Measurements from ENCODE around the gene COL28A1. TPM values are rescaled to one million over a fixed set of nuclear protein-coding genes. Genes with fewer than 3 reads are reported as not detected.

The COL28A1 gene
- polyA plus RNA-seq, 1 donor (not counting 4 experiments of a cell fraction or from before 2014, with no cell fraction given) = 0.13 TPM

DNA sequence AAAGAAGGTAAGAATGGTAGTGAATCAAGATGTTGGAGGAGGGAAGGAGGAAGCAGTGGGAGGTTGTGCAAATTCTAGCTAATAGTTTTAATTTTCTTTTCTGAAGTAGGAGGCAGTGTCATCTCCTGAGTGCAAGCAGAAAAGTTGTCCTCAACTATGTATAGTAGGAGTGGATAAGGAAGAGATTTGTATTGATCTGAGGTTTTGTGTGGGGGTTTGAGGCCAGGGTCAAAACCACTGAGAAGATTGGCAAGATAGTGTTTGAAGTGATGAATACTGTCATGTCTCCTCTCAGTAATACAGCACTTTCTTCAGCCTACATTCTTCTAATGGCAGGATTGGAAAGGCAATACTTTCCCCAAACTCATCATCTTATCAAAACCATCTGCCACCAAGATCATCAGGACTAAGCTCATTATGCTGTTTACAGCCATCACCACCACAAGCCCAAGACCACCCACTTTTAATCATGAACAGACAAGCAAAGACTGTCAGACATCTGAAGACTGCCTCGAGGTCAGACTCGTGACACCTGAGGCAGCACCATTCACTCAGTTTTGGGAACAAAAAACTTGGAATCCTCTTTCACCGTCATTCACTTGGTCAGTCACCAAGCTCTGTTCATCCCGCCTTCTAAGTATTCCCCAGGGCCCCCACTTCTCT lies 29.5 kb upstream of the COL28A1 start:
- no peak overlapping the region for H3K9ac ChIP-seq (ENCODE audit: control insufficient read depth, extremely low read depth, insufficient read depth, low read length)
- peaks cover 27% of the 10 kb centered on the region for H3K79me2 ChIP-seq (ENCODE audit: control insufficient read depth, insufficient read depth, low read length)
- no peak for FAIRE-seq
- TF ChIP-seq, protein P1, sequence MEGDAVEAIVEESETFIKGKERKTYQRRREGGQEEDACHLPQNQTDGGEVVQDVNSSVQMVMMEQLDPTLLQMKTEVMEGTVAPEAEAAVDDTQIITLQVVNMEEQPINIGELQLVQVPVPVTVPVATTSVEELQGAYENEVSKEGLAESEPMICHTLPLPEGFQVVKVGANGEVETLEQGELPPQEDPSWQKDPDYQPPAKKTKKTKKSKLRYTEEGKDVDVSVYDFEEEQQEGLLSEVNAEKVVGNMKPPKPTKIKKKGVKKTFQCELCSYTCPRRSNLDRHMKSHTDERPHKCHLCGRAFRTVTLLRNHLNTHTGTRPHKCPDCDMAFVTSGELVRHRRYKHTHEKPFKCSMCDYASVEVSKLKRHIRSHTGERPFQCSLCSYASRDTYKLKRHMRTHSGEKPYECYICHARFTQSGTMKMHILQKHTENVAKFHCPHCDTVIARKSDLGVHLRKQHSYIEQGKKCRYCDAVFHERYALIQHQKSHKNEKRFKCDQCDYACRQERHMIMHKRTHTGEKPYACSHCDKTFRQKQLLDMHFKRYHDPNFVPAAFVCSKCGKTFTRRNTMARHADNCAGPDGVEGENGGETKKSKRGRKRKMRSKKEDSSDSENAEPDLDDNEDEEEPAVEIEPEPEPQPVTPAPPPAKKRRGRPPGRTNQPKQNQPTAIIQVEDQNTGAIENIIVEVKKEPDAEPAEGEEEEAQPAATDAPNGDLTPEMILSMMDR (optimal IDR thresholded peaks at IDR 0.05 in 1 of 3, IDR thresholded peaks at IDR 0.05 in 1 of 3, conservative IDR thresholded peaks at IDR 0.05 in 1 of 3; ENCODE audit: extremely low read depth in 1 of 3, insufficient read depth in 2 of 3, low read length in 3 of 3) = no peak
- no peak for TF ChIP-seq EZH2 (IDR thresholded peaks at IDR 0.05; ENCODE audit: low read length)
- H3K27me3 ChIP-seq (ENCODE audit: control insufficient read depth, extremely low read depth, insufficient read depth, low read length) = no peaks in the 10 kb centered on the region
- H3K4me2 ChIP-seq (ENCODE audit: control insufficient read depth, extremely low read depth, insufficient read depth, low read depth, low read length) = peak overlapping the region; percentile 88
- H2AFZ ChIP-seq (ENCODE audit: control insufficient read depth, low read length) = no peak overlapping the region
- dilution Hi-C loops (cut with MboI; ENCODE audit: extremely low pct_ligation_motif_present, low sequenced_read_pairs) = no loop called here
- H4K20me1 ChIP-seq (ENCODE audit: control insufficient read depth, extremely low read depth, insufficient read depth, low read length) = no peaks in the 10 kb centered on the region
- no peaks in the 10 kb centered on the region for H3K9me1 ChIP-seq (ENCODE audit: control insufficient read depth, extremely low read depth, insufficient read depth, low read length)
- H3K4me3 ChIP-seq (ENCODE audit: control insufficient read depth in 2 of 3, extremely low read depth in 1 of 3, insufficient read depth in 2 of 3, low read depth in 1 of 3, low read length in 3 of 3) = no peak overlapping the region
- DNase-seq (ENCODE audit: low read depth, low spot score) = no peak
- peaks cover 49% of the 10 kb centered on the region for H3K4me1 ChIP-seq (ENCODE audit: control insufficient read depth, extremely low read depth, insufficient read depth, low read length)
- no peaks in the 10 kb centered on the region for H3K36me3 ChIP-seq (ENCODE audit: control insufficient read depth in 2 of 2, extremely low read depth in 1 of 2, insufficient read depth in 2 of 2, low read length in 2 of 2)
- no peak overlapping the region for H3K27ac ChIP-seq (ENCODE audit: control insufficient read depth, insufficient read depth, low read length)
- H3K9me3 ChIP-seq (ENCODE audit: control insufficient read depth, low read depth, low read length) = no peaks in the 10 kb centered on the region

DNA sequence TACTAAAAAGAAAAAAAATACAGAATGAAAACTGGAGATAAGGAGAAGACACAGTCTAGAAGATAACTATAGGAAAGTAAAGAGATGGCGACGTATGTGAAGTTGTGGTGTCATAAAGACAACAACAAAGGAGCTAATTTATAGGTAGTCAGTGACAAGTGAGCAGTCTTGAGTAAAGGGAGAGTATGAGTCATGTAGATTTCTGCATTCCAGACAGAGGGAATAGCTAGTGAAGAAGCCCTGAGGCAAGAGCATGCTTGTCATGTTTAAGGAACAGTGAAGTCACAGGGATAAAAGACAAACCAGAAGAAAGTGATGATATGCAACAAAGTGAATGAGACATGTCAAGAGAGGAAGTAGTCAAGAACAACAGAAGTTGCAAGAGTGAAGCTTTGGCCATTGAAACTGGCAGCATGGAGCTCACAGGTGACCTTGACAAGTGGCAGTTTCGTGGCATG lies 28.7 kb upstream of the COL28A1 start:
- H3K9ac ChIP-seq (ENCODE audit: control insufficient read depth, extremely low read depth, insufficient read depth, low read length) = no peak overlapping the region
- no peaks in the 10 kb centered on the region for H3K27me3 ChIP-seq (ENCODE audit: control insufficient read depth, extremely low read depth, insufficient read depth, low read length)
- H3K4me2 ChIP-seq (ENCODE audit: control insufficient read depth, extremely low read depth, insufficient read depth, low read depth, low read length) = peak overlapping the region; percentile 27
- H3K36me3 ChIP-seq (ENCODE audit: control insufficient read depth in 2 of 2, extremely low read depth in 1 of 2, insufficient read depth in 2 of 2, low read length in 2 of 2) = no peaks in the 10 kb centered on the region
- H2AFZ ChIP-seq (ENCODE audit: control insufficient read depth, low read length) = no peak overlapping the region
- peaks cover 19% of the 10 kb centered on the region for H3K79me2 ChIP-seq (ENCODE audit: control insufficient read depth, insufficient read depth, low read length)
- no peak overlapping the region for H3K4me3 ChIP-seq (ENCODE audit: control insufficient read depth in 2 of 3, extremely low read depth in 1 of 3, insufficient read depth in 2 of 3, low read depth in 1 of 3, low read length in 3 of 3)
- no peaks in the 10 kb centered on the region for H3K9me1 ChIP-seq (ENCODE audit: control insufficient read depth, extremely low read depth, insufficient read depth, low read length)
- DNase-seq (ENCODE audit: low read depth, low spot score) (peak; percentile 94), FAIRE-seq (peak; percentile 65)
- TF ChIP-seq, protein P1 (optimal IDR thresholded peaks at IDR 0.05 in 1 of 3, IDR thresholded peaks at IDR 0.05 in 1 of 3, conservative IDR thresholded peaks at IDR 0.05 in 1 of 3; ENCODE audit: extremely low read depth in 1 of 3, insufficient read depth in 2 of 3, low read length in 3 of 3) = no peak
- TF ChIP-seq EZH2 (IDR thresholded peaks at IDR 0.05; ENCODE audit: low read length) = no peak
- H3K27ac ChIP-seq (ENCODE audit: control insufficient read depth, insufficient read depth, low read length) = no peak overlapping the region
- dilution Hi-C loops (cut with MboI; ENCODE audit: extremely low pct_ligation_motif_present, low sequenced_read_pairs) = no loop called here
- H3K9me3 ChIP-seq (ENCODE audit: control insufficient read depth, low read depth, low read length) = no peaks in the 10 kb centered on the region
- no peaks in the 10 kb centered on the region for H4K20me1 ChIP-seq (ENCODE audit: control insufficient read depth, extremely low read depth, insufficient read depth, low read length)
- H3K4me1 ChIP-seq (ENCODE audit: control insufficient read depth, extremely low read depth, insufficient read depth, low read length) = peaks cover 44% of the 10 kb centered on the region
